ENCODE measurements around the gene USP21.

- TF ChIP-seq FOSL2 (IDR thresholded peaks at IDR 0.05) (no peak), FOSL2 (CRISPR knock-in tag; IDR thresholded peaks at IDR 0.05) (no peak), EP300 (IDR thresholded peaks at IDR 0.05) (no peak), CTCF (IDR thresholded peaks at IDR 0.05) (no peak), POLR2A (IDR thresholded peaks at IDR 0.05; ENCODE audit: low read length) (no peak), MYC (IDR thresholded peaks at IDR 0.05; ENCODE audit: borderline replicate concordance, low read length) (no peak), ATOH8 (CRISPR knock-in tag; IDR thresholded peaks at IDR 0.05; ENCODE audit: low read depth) (no peak), RNF2 (IDR thresholded peaks at IDR 0.05; ENCODE audit: borderline replicate concordance, low read depth) (no peak), CHD4 (IDR thresholded peaks at IDR 0.05; ENCODE audit: borderline replicate concordance) (no peak), KDM1A (IDR thresholded peaks at IDR 0.05; ENCODE audit: low read depth) (no peak)
- TF ChIP-seq, protein P1, sequence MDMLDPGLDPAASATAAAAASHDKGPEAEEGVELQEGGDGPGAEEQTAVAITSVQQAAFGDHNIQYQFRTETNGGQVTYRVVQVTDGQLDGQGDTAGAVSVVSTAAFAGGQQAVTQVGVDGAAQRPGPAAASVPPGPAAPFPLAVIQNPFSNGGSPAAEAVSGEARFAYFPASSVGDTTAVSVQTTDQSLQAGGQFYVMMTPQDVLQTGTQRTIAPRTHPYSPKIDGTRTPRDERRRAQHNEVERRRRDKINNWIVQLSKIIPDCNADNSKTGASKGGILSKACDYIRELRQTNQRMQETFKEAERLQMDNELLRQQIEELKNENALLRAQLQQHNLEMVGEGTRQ (IDR thresholded peaks at IDR 0.05), result no peak
Observed at GRCh38 chr1:161158316-161159010, 837 bp upstream of the USP21 start.
